K562 (cell line): ENCODE results near the gene FBLN2. TPM values are rescaled to one million over a fixed set of nuclear protein-coding genes. Genes with fewer than 3 reads are reported as not detected.

Experiments
- ATAC-seq: fragments of 200-7000 bp; cut with Tn5 transposase; 3 replicates; pipeline ENCODE4 v1.9.1; 2020; ENCODE audit warnings: moderate library complexity
- BruUV-seq: library from RNA; stranded (reverse); fragments of 400-500 nt; replicated peaks from 2 replicates; lab custom pipeline; 2021; lab: Mats Ljungman, UMichigan
- CTCF ChIA-PET: fragments of 300-600 bp; formaldehyde crosslinking; extraction: SDS; loops from one replicate; lab custom pipeline; 2021; ENCODE audit warnings: low intra/inter-chr PET ratio; lab: Yijun Ruan, JAX
- POLR2A ChIA-PET: fragments of 300-600, 350-650 bp; sonication (Branson Sonifier 250); formaldehyde crosslinking; extraction: SDS; loops from one replicate; lab custom pipeline; 2021; ENCODE audit warnings: antibody characterized with exemption, inconsistent platforms; lab: Yijun Ruan, JAX
- DNase-seq, 4 experiments: peaks; one replicate each; pipeline versions ENCODE4 v3.0.0 to v3.0.0-alpha.2; 2011 to 2018; ENCODE audit warnings: low spot score in 3 of 4, mixed read lengths in 3 of 4; ENCODE audit errors: extremely low read depth in 1 of 4
- FAIRE-seq: peaks from 2 replicates; lab custom pipeline; 2011; peaks lifted over from hg19 to GRCh38; lab: Jason Lieb, UNC
- H2AFZ ChIP-seq: 2 replicates; pipeline ENCODE4 v1.6.0; 2011; ENCODE audit warnings: low read depth, low read length, control low read depth, inconsistent platforms
- H3K27ac ChIP-seq: fragments of 200-600 bp; 3 replicates; pipeline ENCODE4 v1.8.0; 2011; ENCODE audit warnings: low read depth, mild to moderate bottlenecking, control low read depth, inconsistent platforms, low read length, moderate library complexity, mixed read lengths; ENCODE audit errors: extremely low read depth
- H3K27me3 ChIP-seq, 2 experiments: fragments of 300-600 bp in 1 of 2; 2 replicates in 1 of 2; 3 replicates in 1 of 2; pipeline versions ENCODE4 v1.6.0 to v1.8.0; 2011; ENCODE audit warnings: inconsistent platforms in 2 of 2, low read length in 2 of 2, mild to moderate bottlenecking in 1 of 2, mixed read lengths in 1 of 2, moderate library complexity in 1 of 2; ENCODE audit not compliant: control insufficient read depth in 2 of 2, insufficient read depth in 2 of 2
- H3K36me3 ChIP-seq: fragments of 300-600 bp; 3 replicates; pipeline ENCODE4 v1.8.0; 2011; ENCODE audit warnings: mild to moderate bottlenecking, low read length, inconsistent platforms; ENCODE audit not compliant: control insufficient read depth, insufficient read depth
- H3K4me1 ChIP-seq, 2 experiments: fragments of 200-600 bp in 1 of 2; replicated peaks in 1 of 2; 2 replicates in 1 of 2; 3 replicates in 1 of 2; pipeline versions ENCODE4 v1.5.1 to v1.8.0; 2011; ENCODE audit warnings: inconsistent platforms in 2 of 2, low read length in 2 of 2, mild to moderate bottlenecking in 1 of 2, mixed read lengths in 1 of 2, moderate library complexity in 1 of 2; ENCODE audit not compliant: control insufficient read depth in 2 of 2, insufficient read depth in 2 of 2
- H3K4me2 ChIP-seq: 2 replicates; pipeline ENCODE4 v1.6.1; 2011; ENCODE audit warnings: low read length, control low read depth, inconsistent platforms, mixed read lengths; ENCODE audit not compliant: insufficient read depth
- H3K4me3 ChIP-seq: fragments of 200-600 bp; sonication (generic), shearing (Covaris generic); 2 replicates; pipeline ENCODE4 v1.5.1; 2016; ENCODE audit warnings: control low read depth, inconsistent platforms
- H3K79me2 ChIP-seq: fragments of 200-600 bp; 3 replicates; pipeline ENCODE4 v1.8.0; 2011; ENCODE audit warnings: low read length, inconsistent platforms; ENCODE audit not compliant: control insufficient read depth, insufficient read depth
- H3K9ac ChIP-seq, 2 experiments: 2 replicates each; pipeline versions ENCODE4 v1.6.0 to v1.6.1; 2011; ENCODE audit warnings: low read depth in 2 of 2, low read length in 2 of 2, control low read depth in 1 of 2, inconsistent platforms in 1 of 2, mild to moderate bottlenecking in 1 of 2, mixed read lengths in 1 of 2; ENCODE audit not compliant: insufficient read depth in 1 of 2
- H3K9me1 ChIP-seq: one replicate; pipeline ENCODE4 v1.6.0; 2011; ENCODE audit warnings: inconsistent platforms, mild to moderate bottlenecking, low read length, moderate library complexity; ENCODE audit not compliant: control insufficient read depth, insufficient read depth
- H3K9me3 ChIP-seq: replicated peaks from 2 replicates; pipeline ENCODE4 v1.5.1; 2011; ENCODE audit warnings: low read depth, low read length, inconsistent platforms; ENCODE audit not compliant: control insufficient read depth, insufficient read depth
- H4K20me1 ChIP-seq: replicated peaks from 2 replicates; pipeline ENCODE4 v1.6.1; 2011; ENCODE audit warnings: low read length, inconsistent platforms, mixed read lengths; ENCODE audit not compliant: control insufficient read depth, insufficient read depth
- ATF4 ChIP-seq: fragments of 450-650 bp; formaldehyde crosslinking; IDR thresholded peaks from 2 replicates; pipeline ENCODE4 v1.4.0; 2022; ENCODE audit warnings: mild to moderate bottlenecking, moderate library complexity
- CBX3 ChIP-seq, 2 experiments: IDR thresholded peaks; 1 replicate in 1 of 2; 2 replicates in 1 of 2; pipeline ENCODE4 v1.6.1; 2012; ENCODE audit warnings: inconsistent platforms in 2 of 2, low read length in 2 of 2, borderline replicate concordance in 1 of 2, control low read depth in 1 of 2
- CBX5 ChIP-seq: IDR thresholded peaks from 2 replicates; pipeline ENCODE4 v1.6.1; 2014; ENCODE audit warnings: low read depth, borderline replicate concordance
- CEBPB ChIP-seq: fragments of 450-650 bp; IDR thresholded peaks from 2 replicates; pipeline ENCODE4 v1.6.1; 2016; ENCODE audit warnings: missing genetic modification characterization, missing compliant biosample characterization
- CHCHD3 ChIP-seq: fragments of 250-450 bp; sonication (Bioruptor Pico); IDR thresholded peaks from 2 replicates; pipeline ENCODE4 v2.1.2; 2022; ENCODE audit warnings: mild to moderate bottlenecking
- GATA2 ChIP-seq: sonication (generic); formaldehyde crosslinking; IDR thresholded peaks from 2 replicates; pipeline ENCODE4 v1.4.0; 2020; ENCODE audit warnings: mild to moderate bottlenecking, missing genetic modification reagents
- KDM4B ChIP-seq, 2 experiments: fragments of 450-650 bp in 1 of 2; sonication (generic) in 1 of 2; IDR thresholded peaks; 2 replicates each; pipeline ENCODE4 v1.6.1; 2016 to 2017; ENCODE audit warnings: borderline replicate concordance in 2 of 2, antibody characterized with exemption in 1 of 2, low read depth in 1 of 2, mild to moderate bottlenecking in 1 of 2
- NCOR1 ChIP-seq: fragments of 450-650 bp; IDR thresholded peaks from 2 replicates; pipeline ENCODE4 v1.6.1; 2016; ENCODE audit warnings: mild to moderate bottlenecking, moderate library complexity
- NELFE ChIP-seq: IDR thresholded peaks from 2 replicates; pipeline ENCODE4 v1.6.1; 2011; ENCODE audit warnings: mild to moderate bottlenecking; ENCODE audit not compliant: insufficient read depth, insufficient read length
- PHF8 ChIP-seq: fragments of 200-600 bp; sonication (generic); IDR thresholded peaks from 2 replicates; pipeline ENCODE4 v1.6.1; 2012; ENCODE audit warnings: mixed run types, mild to moderate bottlenecking, inconsistent platforms, low read length, moderate library complexity, borderline replicate concordance
- RUNX1 ChIP-seq: sonication (generic); IDR thresholded peaks from 2 replicates; pipeline ENCODE4 v1.6.1; 2016; ENCODE audit warnings: antibody characterized with exemption, low read depth
- TAF1 ChIP-seq: IDR thresholded peaks from 2 replicates; pipeline ENCODE4 v1.6.1; 2011; ENCODE audit warnings: mild to moderate bottlenecking, low read length, moderate library complexity; ENCODE audit not compliant: insufficient read depth, control insufficient read depth, severe bottlenecking; ENCODE audit errors: extremely low read depth
- TBL1XR1 ChIP-seq, 2 experiments: IDR thresholded peaks; 2 replicates each; pipeline ENCODE4 v1.6.1; 2012; ENCODE audit warnings: improper control_type of control experiment in 2 of 2, low read length in 2 of 2, mild to moderate bottlenecking in 1 of 2
- TCF7L2 ChIP-seq: fragments of 150-350 bp; IDR thresholded peaks from 2 replicates; pipeline ENCODE4 v1.6.1; 2016; ENCODE audit warnings: low read depth, mild to moderate bottlenecking, low read length, moderate library complexity
- ZFPM2 ChIP-seq: fragments of 250-450 bp; sonication (Bioruptor Pico); IDR thresholded peaks from 2 replicates; pipeline ENCODE4 v1.5.1; 2022; ENCODE audit warnings: mild to moderate bottlenecking
- WGBS: fragments of 100-300 bp; shearing (Covaris generic); methylation state at CpG from one replicate; pipeline ENCODE4 v1.1.6; 2016; ENCODE audit warnings: low coverage, mixed read lengths; ENCODE audit not compliant: insufficient coverage; ENCODE audit errors: missing lambda C conversion rate; 5-methylcytosine and 5-hydroxymethylcytosine counted together
- in situ Hi-C: fragments of 300-500 bp; cut with MboI; formaldehyde crosslinking; loops from 4 replicates; pipeline ENCODE4 v1.15.0; 2018; ENCODE audit warnings: inconsistent platforms, mixed read lengths
- intact Hi-C: fragments of 100-400 bp; cut with micrococcal nuclease; formaldehyde crosslinking; loops from 2 replicates; pipeline ENCODE4 v1.14.2; 2022
- polyA plus RNA-seq, 8 experiments: library from polyadenylated mRNA; depleted of rRNA in 4 of 8; stranded (reverse) in 5 of 8; unstranded in 3 of 8; fragments of >200 nt; fragmentation: Nextera tagmentation in 2 of 8; fragmentation: Illumina TruSeq in 1 of 8; extraction: Ambion mirVana in 2 of 8; extraction: Trizol in 1 of 8; gene quantifications; 2 replicates each; pipeline versions ENCODE4 v1.2.1 to v1.2.3, GENCODE V29; 2011 to 2014; ENCODE audit warnings: inconsistent platforms in 1 of 8, missing spikeins in 1 of 8
- total RNA-seq, 7 experiments: library from RNA; depleted of rRNA in 6 of 7; stranded (reverse); fragments of >200 nt in 6 of 7; fragmentation: Illumina TruSeq in 2 of 7; extraction: Trizol in 2 of 7; gene quantifications; 2 replicates each; pipeline versions ENCODE4 v1.2.1 to v1.2.3, GENCODE V29; 2011 to 2021; ENCODE audit warnings: low replicate concordance in 1 of 7
- TF ChIP-seq, protein P1 (sequence below): IDR thresholded peaks from 2 replicates; pipeline ENCODE4 v1.6.1; 2012; ENCODE audit warnings: low read depth, low read length, improper control_type of control experiment, borderline replicate concordance

FBLN2 gene
- total and polyA plus RNA-seq, 9 of the 15 experiments (the other 6 are each of a cell fraction or from before 2014, with no cell fraction given): 0.03 to 0.10 (median 0.04) TPM; not detected in 6

DNA sequence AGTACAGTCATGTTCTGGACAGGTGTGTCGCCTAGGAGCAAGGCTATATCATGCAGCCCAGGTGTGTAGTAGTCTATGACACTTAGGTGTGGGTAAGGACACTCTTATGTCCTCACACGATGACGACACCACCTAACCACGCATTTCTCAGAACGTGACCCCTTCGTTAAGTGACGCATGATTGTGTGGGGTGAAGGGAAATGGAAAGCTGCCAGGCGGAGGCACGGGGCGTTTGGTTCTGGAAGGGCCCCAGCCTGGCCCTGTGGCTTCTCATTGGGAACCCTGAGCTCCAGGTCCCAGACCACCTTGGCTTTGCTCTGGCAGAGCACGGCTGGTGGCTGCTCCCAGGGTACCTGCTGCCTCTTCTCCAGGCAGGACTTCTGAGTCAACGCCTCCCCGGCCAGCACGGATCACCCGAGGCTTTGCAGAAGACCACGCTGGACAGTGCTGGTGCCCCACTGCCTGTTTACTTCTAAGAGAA lies 39.3 kb downstream of the FBLN2 start (continued):
- no peak for TF ChIP-seq TBL1XR1 (IDR thresholded peaks at IDR 0.05; ENCODE audit: low read length in 2 of 2)
- TF ChIP-seq, all 486 proteins: peak for 6

GRCh38 chr3:13588993-13589392 lies 40.1 kb downstream of the FBLN2 start:
- intact Hi-C loops: no loop called here
- in situ Hi-C loops: no loop called here
- Histone ChIP-seq H2AFZ (no peak overlapping the region), H3K4me1 (peaks cover 2 to 9% of the 10 kb centered on the region in 2 experiments; a peak in 3 of 5 replicates), H3K27me3 (peaks cover 7 to 19% of the 10 kb centered on the region in 2 experiments; a peak in 4 of 5 replicates), H3K4me3 (no peak overlapping the region), H3K9me3 (no peaks in the 10 kb centered on the region), H3K9ac (no peak overlapping the region; a peak in 1 of 4 replicates), H3K9me1 (no peaks in the 10 kb centered on the region), H3K36me3 (no peaks in the 10 kb centered on the region), H3K4me2 (no peak overlapping the region), H4K20me1 (peaks cover 4% of the 10 kb centered on the region; the same call in 1 of the 2 replicates), H3K79me2 (no peaks in the 10 kb centered on the region), H3K27ac (no peak overlapping the region)
- FAIRE-seq (no peak), DNase-seq (no peak), ATAC-seq (no peak)
- ChIA-PET CTCF (no interaction called here), POLR2A (interaction anchor here (0.6 to 0.9 kb wide), 2 partner anchors 24 to 362 kb away, joined by 3 read pairs; no protein-coding TSS in a partner anchor)
- no TSS peak for BruUV-seq
- TF ChIP-seq CEBPB (tag) (no peak), KDM4B (IDR thresholded peaks at IDR 0.05; ENCODE audit: borderline replicate concordance in 2 of 2, low read depth in 1 of 2) (no peak), RUNX1 (no peak), ZFPM2 (CRISPR knock-in tag) (no peak), ATF4 (no peak), TCF7L2 (no peak), CBX5 (no peak), CBX3 (IDR thresholded peaks at IDR 0.05; ENCODE audit: borderline replicate concordance in 1 of 2, low read length in 2 of 2) (no peak), TAF1 (no peak), CHCHD3 (CRISPR knock-in tag) (no peak), NCOR1 (no peak), NELFE (no peak), PHF8 (no peak), GATA2 (CRISPR knock-in tag) (no peak)
- TF ChIP-seq, protein P1, sequence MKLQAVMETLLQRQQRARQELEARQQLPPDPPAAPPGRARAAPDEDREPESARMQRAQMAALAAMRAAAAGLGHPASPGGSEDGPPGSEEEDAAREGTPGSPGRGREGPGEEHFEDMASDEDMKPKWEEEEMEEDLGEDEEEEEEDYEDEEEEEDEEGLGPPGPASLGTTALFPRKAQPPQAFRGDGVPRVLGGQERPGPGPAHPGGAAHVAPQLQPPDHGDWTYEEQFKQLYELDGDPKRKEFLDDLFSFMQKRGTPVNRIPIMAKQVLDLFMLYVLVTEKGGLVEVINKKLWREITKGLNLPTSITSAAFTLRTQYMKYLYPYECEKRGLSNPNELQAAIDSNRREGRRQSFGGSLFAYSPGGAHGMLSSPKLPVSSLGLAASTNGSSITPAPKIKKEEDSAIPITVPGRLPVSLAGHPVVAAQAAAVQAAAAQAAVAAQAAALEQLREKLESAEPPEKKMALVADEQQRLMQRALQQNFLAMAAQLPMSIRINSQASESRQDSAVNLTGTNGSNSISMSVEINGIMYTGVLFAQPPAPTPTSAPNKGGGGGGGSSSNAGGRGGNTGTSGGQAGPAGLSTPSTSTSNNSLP: no peak
- WGBS: 55% methylated on average over 4 of the region's 4 CpGs
